HepG2 (cell line): Measurements from ENCODE around the gene SOWAHB. TPM values are rescaled to one million over a fixed set of nuclear protein-coding genes. Genes with fewer than 3 reads are reported as not detected.

Experiments
- HOXA5 ChIP-seq: sonication (generic); formaldehyde crosslinking; IDR thresholded peaks from 2 replicates; pipeline ENCODE4 v1.4.0; 2020; ENCODE audit warnings: missing genetic modification reagents
- HOXA9 ChIP-seq: sonication (generic); formaldehyde crosslinking; IDR thresholded peaks from 2 replicates; pipeline ENCODE4 v1.8.1; 2022; ENCODE audit warnings: missing genetic modification reagents, mild to moderate bottlenecking, moderate library complexity, borderline replicate concordance
- KDM5B ChIP-seq: sonication (generic); formaldehyde crosslinking; IDR thresholded peaks from 2 replicates; pipeline ENCODE4 v1.4.0; 2020; ENCODE audit warnings: missing genetic modification reagents, mild to moderate bottlenecking, borderline replicate concordance
- PHF21A ChIP-seq: sonication (generic); formaldehyde crosslinking; IDR thresholded peaks from 2 replicates; pipeline ENCODE4 v1.5.0; 2020; ENCODE audit warnings: mild to moderate bottlenecking, missing genetic modification reagents
- SIX1 ChIP-seq: sonication (generic); formaldehyde crosslinking; IDR thresholded peaks from 2 replicates; pipeline ENCODE4 v1.4.0; 2020; ENCODE audit warnings: missing genetic modification reagents, borderline replicate concordance
- SKIL ChIP-seq: sonication (generic); formaldehyde crosslinking; IDR thresholded peaks from 2 replicates; pipeline ENCODE4 v1.8.0; 2022; ENCODE audit warnings: missing genetic modification reagents, mild to moderate bottlenecking, moderate library complexity, borderline replicate concordance
- TOPORS ChIP-seq: sonication (generic); formaldehyde crosslinking; IDR thresholded peaks from 2 replicates; pipeline ENCODE4 v1.8.0; 2023; ENCODE audit warnings: mild to moderate bottlenecking, missing genetic modification reagents
- ZBTB14 ChIP-seq: sonication (generic); formaldehyde crosslinking; IDR thresholded peaks from 2 replicates; pipeline ENCODE4 v1.4.0; 2020; ENCODE audit warnings: missing genetic modification reagents
- ZNF124 ChIP-seq: sonication (generic); formaldehyde crosslinking; IDR thresholded peaks from 2 replicates; pipeline ENCODE4 v1.4.0; 2020; ENCODE audit warnings: missing genetic modification reagents
- ZNF280D ChIP-seq: sonication (generic); formaldehyde crosslinking; IDR thresholded peaks from 2 replicates; pipeline ENCODE4 v1.5.1; 2020; ENCODE audit warnings: mild to moderate bottlenecking, missing genetic modification reagents
- ZNF326 ChIP-seq: sonication (generic); formaldehyde crosslinking; IDR thresholded peaks from 2 replicates; pipeline ENCODE4 v1.4.0; 2020; ENCODE audit warnings: missing genetic modification reagents, borderline replicate concordance
- ZNF782 ChIP-seq: sonication (generic); formaldehyde crosslinking; IDR thresholded peaks from 2 replicates; pipeline ENCODE4 v1.4.0; 2020; ENCODE audit warnings: missing genetic modification reagents, mild to moderate bottlenecking, borderline replicate concordance
- polyA plus RNA-seq, 8 experiments: library from polyadenylated mRNA; depleted of rRNA in 3 of 8; stranded (reverse) in 7 of 8; unstranded in 1 of 8; fragments of >200 nt; fragmentation: Illumina TruSeq in 4 of 8; extraction: Trizol in 4 of 8; gene quantifications; 2 replicates each; pipeline versions ENCODE4 v1.2.1 to v1.2.3, GENCODE V29; 2011 to 2016; ENCODE audit warnings: low read depth in 4 of 8, missing spikeins in 1 of 8, mixed read lengths in 1 of 8; ENCODE audit not compliant: insufficient read depth in 1 of 8
- total RNA-seq, 5 experiments: library from RNA; depleted of rRNA; stranded (reverse); fragments of >200 nt; fragmentation: Illumina TruSeq; extraction: Trizol; gene quantifications; 2 replicates each; pipeline ENCODE4 v1.2.3, GENCODE V29; 2016; ENCODE audit warnings: low read depth in 1 of 5

Gene SOWAHB
- total and polyA plus RNA-seq, 2 of the 13 experiments (the other 11 are each of a cell fraction or from before 2014, with no cell fraction given): 0.12 to 0.51 TPM

GRCh38 chr4:76896614-76897535 is 1.1 kb downstream of the SOWAHB start (continued):
- TF ChIP-seq ZNF782 (0 out of 2 replicates have a peak, but pooled peaks have one; percentile 43), HOXA9 (CRISPR knock-in tag) (no peak), ZNF326 (CRISPR knock-in tag) (no peak), ZNF124 (CRISPR knock-in tag) (0 out of 2 replicates have a peak, but pooled peaks have one; percentile 32), ZBTB14 (0 out of 2 replicates have a peak, but pooled peaks have one; percentile 23), KDM5B (CRISPR knock-in tag) (0 out of 2 replicates have a peak, but pooled peaks have one; percentile 55), PHF21A (no peak), SIX1 (CRISPR knock-in tag) (no peak), SKIL (no peak), ZNF280D (CRISPR knock-in tag) (no peak), TOPORS (CRISPR knock-in tag) (peak; percentile 76; the same call in 1 of the 2 replicates), HOXA5 (no peak)
